HCT116 (cell line): Measurements from ENCODE around the gene LY6G6D. TPM values are rescaled to one million over a fixed set of nuclear protein-coding genes. Genes with fewer than 3 reads are reported as not detected.

ENCODE experiments used
- ATAC-seq: fragments of 200-7000 bp; cut with Tn5 transposase; 2 replicates; pipeline ENCODE4 v1.9.1; 2020; ENCODE audit warnings: mild to moderate bottlenecking, moderate library complexity
- BruUV-seq: library from RNA; stranded (reverse); fragments of 400-500 nt; replicated peaks from 2 replicates; lab custom pipeline; 2021; lab: Mats Ljungman, UMichigan
- CTCF ChIA-PET: fragments of 300-600 bp; sonication (Branson Sonifier 250); formaldehyde crosslinking; loops from one replicate; lab custom pipeline; 2021; ENCODE audit warnings: antibody characterized with exemption; lab: Charles Lee
- POLR2A ChIA-PET: fragments of 300-600, 350-600 bp; sonication (Branson Sonifier 250); formaldehyde crosslinking; loops from one replicate; lab custom pipeline; 2021; ENCODE audit warnings: antibody characterized with exemption; lab: Charles Lee
- RAD21 ChIA-PET, 2 experiments: fragments of 300-600 bp; sonication (Branson Sonifier 250); formaldehyde crosslinking; loops; one replicate each; lab custom pipeline; 2023; ENCODE audit warnings: low total read pairs in 2 of 2; ENCODE audit not compliant: uncharacterized antibody in 2 of 2, unreplicated experiment in 2 of 2, low non-redundant PET in 1 of 2; lab: Charles Lee
- DNase-seq: peaks from one replicate; pipeline ENCODE4 v3.0.0-alpha.2; 2010; ENCODE audit warnings: low read depth, low spot score
- H2AFZ ChIP-seq: fragments of 200-600 bp; shearing (Covaris generic), sonication (generic); 2 replicates; pipeline ENCODE4 v1.6.1; 2017; ENCODE audit warnings: low read depth, mixed run types, mixed read lengths, antibody characterized with exemption, low read length; ENCODE audit not compliant: poor library complexity, severe bottlenecking
- H3K27ac ChIP-seq: 2 replicates; pipeline ENCODE4 v1.5.1; 2012; ENCODE audit warnings: low read depth, low read length
- H3K27me3 ChIP-seq: fragments of 200-600 bp; sonication (generic); 2 replicates; pipeline ENCODE4 v1.6.1; 2016; ENCODE audit warnings: mixed run types, low read length, mixed read lengths; ENCODE audit not compliant: insufficient read depth
- H3K36me3 ChIP-seq, 2 experiments: fragments of 200-500 bp in 1 of 2; fragments of 200-600 bp in 1 of 2; sonication (Bioruptor generic) in 1 of 2; sonication (generic) in 1 of 2; 2 replicates each; pipeline versions ENCODE4 v1.5.1 to v1.6.1; 2014 to 2016; ENCODE audit warnings: low read length in 2 of 2, inconsistent platforms in 1 of 2, mixed read lengths in 1 of 2, mixed run types in 1 of 2; ENCODE audit not compliant: insufficient read depth in 2 of 2, control insufficient read depth in 1 of 2
- H3K4me1 ChIP-seq, 2 experiments: fragments of 200-600 bp in 1 of 2; sonication (generic) in 1 of 2; 2 replicates each; pipeline versions ENCODE4 v1.5.1 to v1.6.1; 2012 to 2017; ENCODE audit warnings: low read length in 2 of 2, inconsistent platforms in 1 of 2, mild to moderate bottlenecking in 1 of 2, mixed read lengths in 1 of 2, mixed run types in 1 of 2, moderate library complexity in 1 of 2; ENCODE audit not compliant: insufficient read depth in 2 of 2, control insufficient read depth in 1 of 2
- H3K4me2 ChIP-seq: fragments of 200-600 bp; sonication (generic); 2 replicates; pipeline ENCODE4 v1.6.1; 2017; ENCODE audit warnings: mixed run types, low read length, mixed read lengths
- H3K4me3 ChIP-seq, 2 experiments: fragments of 200-600 bp in 1 of 2; sonication (generic) in 1 of 2; replicated peaks in 1 of 2; 2 replicates each; pipeline ENCODE4 v1.5.1; 2011 to 2016; ENCODE audit warnings: low read length in 2 of 2, control low read depth in 1 of 2, low read depth in 1 of 2, mild to moderate bottlenecking in 1 of 2, mixed read lengths in 1 of 2, mixed run types in 1 of 2
- H3K79me2 ChIP-seq: fragments of 200-600 bp; sonication (generic); 2 replicates; pipeline ENCODE4 v1.6.1; 2017; ENCODE audit warnings: mild to moderate bottlenecking, mixed run types, low read length, moderate library complexity, mixed read lengths; ENCODE audit not compliant: insufficient read depth
- H3K9ac ChIP-seq: fragments of 200-600 bp; sonication (generic); 2 replicates; pipeline ENCODE4 v1.6.1; 2016; ENCODE audit warnings: low read length, mixed read lengths
- H3K9me2 ChIP-seq: fragments of 200-600 bp; sonication (generic), shearing (Covaris generic); 2 replicates; pipeline ENCODE4 v1.6.1; 2017; ENCODE audit warnings: mixed run types, mild to moderate bottlenecking, moderate library complexity; ENCODE audit not compliant: insufficient read depth
- H3K9me3 ChIP-seq, 2 experiments: fragments of 200-500 bp in 1 of 2; fragments of 200-600 bp in 1 of 2; sonication (Bioruptor generic) in 1 of 2; sonication (generic) in 1 of 2; 2 replicates each; pipeline ENCODE4 v1.6.1; 2014 to 2017; ENCODE audit warnings: low read length in 2 of 2, mixed read lengths in 2 of 2, inconsistent platforms in 1 of 2, low read depth in 1 of 2, mild to moderate bottlenecking in 1 of 2, mixed run types in 1 of 2, moderate library complexity in 1 of 2; ENCODE audit not compliant: control insufficient read depth in 1 of 2, insufficient read depth in 1 of 2
- H4K20me1 ChIP-seq: fragments of 200-600 bp; sonication (generic), shearing (Covaris generic); 2 replicates; pipeline ENCODE4 v1.6.1; 2017; ENCODE audit warnings: mixed run types, mild to moderate bottlenecking, moderate library complexity; ENCODE audit not compliant: insufficient read depth
- ATF3 ChIP-seq: IDR thresholded peaks from 2 replicates; pipeline ENCODE4 v1.6.1; 2012
- EGR1 ChIP-seq: IDR thresholded peaks from 2 replicates; pipeline ENCODE4 v1.6.1; 2012; ENCODE audit warnings: low read depth
- EZH2 ChIP-seq: fragments of 200-600 bp; sonication (generic); IDR thresholded peaks from 2 replicates; pipeline ENCODE4 v1.6.1; 2017; ENCODE audit warnings: antibody characterized with exemption, mixed run types
- JUND ChIP-seq: IDR thresholded peaks from 2 replicates; pipeline ENCODE4 v1.6.1; 2012
- POLR2A ChIP-seq: IDR thresholded peaks from 2 replicates; pipeline ENCODE4 v1.7.0; 2011; ENCODE audit warnings: borderline replicate concordance; ENCODE audit not compliant: insufficient read depth, insufficient read length; ENCODE audit errors: extremely low read depth
- POLR2AphosphoS5 ChIP-seq: IDR thresholded peaks from 2 replicates; pipeline ENCODE4 v1.6.1; 2011; ENCODE audit warnings: mild to moderate bottlenecking, low read depth, low read length, moderate library complexity
- SP1 ChIP-seq: IDR thresholded peaks from 2 replicates; pipeline ENCODE4 v1.6.1; 2012; ENCODE audit warnings: low read depth
- YY1 ChIP-seq: IDR thresholded peaks from 2 replicates; pipeline ENCODE4 v1.6.1; 2011; ENCODE audit warnings: low read length, low read depth, moderate library complexity, mild to moderate bottlenecking; ENCODE audit not compliant: insufficient replicate concordance; ENCODE audit errors: extremely low read depth
- ZBTB33 ChIP-seq: IDR thresholded peaks from 2 replicates; pipeline ENCODE4 v1.6.1; 2011; ENCODE audit warnings: mild to moderate bottlenecking, low read length, moderate library complexity; ENCODE audit not compliant: insufficient replicate concordance; ENCODE audit errors: extremely low read depth
- intact Hi-C: fragments of 100-400 bp; cut with micrococcal nuclease; formaldehyde crosslinking; loops from 2 replicates; pipeline ENCODE4 v1.10.0; 2022
- total RNA-seq: library from RNA; stranded (reverse); gene quantifications from one replicate; pipeline ENCODE4 v1.2.1, GENCODE V29; 2021; ENCODE audit not compliant: unreplicated experiment

Gene LY6G6D
- total RNA-seq, 1 experiment from 2014 or later, result not detected

GRCh38 chr6:31739639-31740396, 24.7 kb downstream of the LY6G6D start, which contains the start of gene MSH5:
MSH5 (plus strand) TSS chr6:31740005; CDS start chr6:31740467, 462 bp downstream.
- intact Hi-C loops, result loop anchor here (1.0 to 5.0 kb wide), 4 partner anchors 37 to 193 kb away; partner anchors contain the start of genes ABHD16A, CSNK2B, LY6G5B and NFKBIL1
- peak within 1 kb of the TSS; percentile 99 for H3K27ac ChIP-seq
- ChIA-PET CTCF (interaction anchor here (1.0 to 3.6 kb wide), 5 partner anchors 10 to 59 kb away, joined by 3 to 25 read pairs (median 9); partner anchors contain the start of genes DDAH2 and LY6G5C), POLR2A (interaction anchor here (1.1 to 4.3 kb wide), 11 partner anchors 10 to 123 kb away, joined by 3 to 21 read pairs (median 4); partner anchors contain the start of genes ABHD16A, BAG6, C6orf47 and GPANK1), RAD21 (interaction anchor here (0.6 to 1.2 kb wide), 2 partner anchors 30 to 43 kb away, joined by 3 read pairs; no protein-coding TSS in a partner anchor)
- DNase-seq (peak; percentile 99), ATAC-seq (peak; percentile 86)
- H3K4me2 ChIP-seq, result peak within 1 kb of the TSS; percentile 97
- H3K79me2 ChIP-seq, result peaks cover 40% of the 10 kb centered on the region
- peak within 1 kb of the TSS; percentile 99 for H3K9ac ChIP-seq
- peak; percentile 81 for TF ChIP-seq ZBTB33
- no peak for TF ChIP-seq SP1
- TF ChIP-seq EZH2, result no peak
- TF ChIP-seq POLR2AphosphoS5, result peak; percentile 80
- TF ChIP-seq EGR1, result no peak
- TF ChIP-seq ATF3, result no peak
- no peak for TF ChIP-seq JUND
- TF ChIP-seq YY1, result peak; percentile 54
- TF ChIP-seq POLR2A, result peak; percentile 39
- H2AFZ ChIP-seq, result no peak within 1 kb of the TSS
- H3K9me2 ChIP-seq, result no peaks in the 10 kb centered on the region
- H3K4me3 ChIP-seq, result peak within 1 kb of the TSS; percentile 86 to 92
- H3K27me3 ChIP-seq, result no peaks in the 10 kb centered on the region
- no peaks in the 10 kb centered on the region for H3K9me3 ChIP-seq
- TSS peak; percentile 79 for BruUV-seq
- no peaks in the 10 kb centered on the region for H4K20me1 ChIP-seq
- peaks cover 16 to 27% of the 10 kb centered on the region in 2 experiments; a peak in 3 of 4 replicates for H3K36me3 ChIP-seq
- H3K4me1 ChIP-seq, result peaks cover 35 to 51% of the 10 kb centered on the region in 2 experiments
